Spleen (tissue), 7 donors: ENCODE results near the gene ADAMTS14.
"Not testable (repeated sequence)": the region's sequence is repeated elsewhere in the genome, so short reads cannot be mapped to it uniquely, and the experiment has no call there.

Source experiments
- POLR2A ChIP-seq, 3 donors: fragments of 450-650 bp; IDR thresholded peaks; one replicate each; pipeline ENCODE4 v1.5.1; 2017; ENCODE audit warnings: antibody characterized with exemption in 3 of 3, mild to moderate bottlenecking in 1 of 3
- POLR2AphosphoS5 ChIP-seq, 3 donors: sonication (generic); formaldehyde crosslinking; IDR thresholded peaks; one replicate each; pipeline ENCODE4 v1.5.1; 2017; ENCODE audit warnings: antibody characterized with exemption in 3 of 3
- TF ChIP-seq, protein P1 (sequence below), 11 experiments: fragments of 200-600 bp in 7 of 11; fragments of 450-650 bp in 4 of 11; sonication (generic) in 4 of 11; IDR thresholded peaks in 8 of 11; conservative IDR thresholded peaks in 3 of 11; 1 replicate in 7 of 11; 2 replicates in 4 of 11; pipeline versions ENCODE4 v1.4.0 to v1.8.0; 2016 to 2021; ENCODE audit warnings: antibody characterized with exemption in 11 of 11, inconsistent platforms in 4 of 11, mild to moderate bottlenecking in 1 of 11
- donor health status: DM: no; HTN: no; CAD: no; lungs with moderate emphysema.
- donor health status: DM: no; HTN: no; CAD: no.
- donor health status: DM: no; HTN: no; CAD: no.

DNA sequence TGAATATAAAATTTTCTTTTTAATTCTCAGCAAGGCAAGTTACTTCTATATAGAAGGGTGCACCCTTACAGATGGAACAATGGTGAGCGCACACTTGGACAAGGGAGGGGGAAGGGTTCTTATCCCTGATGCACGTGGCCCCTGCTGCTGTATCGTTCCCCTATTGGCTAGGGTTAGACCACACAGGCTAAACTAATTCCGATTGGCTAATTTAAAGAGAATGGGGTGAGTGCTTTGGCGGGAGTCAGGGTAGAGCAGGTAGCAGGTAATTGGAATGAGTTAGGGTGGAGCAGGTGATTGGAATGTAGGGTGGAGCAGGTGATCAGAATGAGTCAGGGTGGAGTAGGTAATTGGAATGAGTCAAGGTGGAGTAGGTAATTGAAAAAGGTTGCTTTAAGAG lies 37.8 kb upstream of the ADAMTS14 start:
- TF ChIP-seq, protein P1, sequence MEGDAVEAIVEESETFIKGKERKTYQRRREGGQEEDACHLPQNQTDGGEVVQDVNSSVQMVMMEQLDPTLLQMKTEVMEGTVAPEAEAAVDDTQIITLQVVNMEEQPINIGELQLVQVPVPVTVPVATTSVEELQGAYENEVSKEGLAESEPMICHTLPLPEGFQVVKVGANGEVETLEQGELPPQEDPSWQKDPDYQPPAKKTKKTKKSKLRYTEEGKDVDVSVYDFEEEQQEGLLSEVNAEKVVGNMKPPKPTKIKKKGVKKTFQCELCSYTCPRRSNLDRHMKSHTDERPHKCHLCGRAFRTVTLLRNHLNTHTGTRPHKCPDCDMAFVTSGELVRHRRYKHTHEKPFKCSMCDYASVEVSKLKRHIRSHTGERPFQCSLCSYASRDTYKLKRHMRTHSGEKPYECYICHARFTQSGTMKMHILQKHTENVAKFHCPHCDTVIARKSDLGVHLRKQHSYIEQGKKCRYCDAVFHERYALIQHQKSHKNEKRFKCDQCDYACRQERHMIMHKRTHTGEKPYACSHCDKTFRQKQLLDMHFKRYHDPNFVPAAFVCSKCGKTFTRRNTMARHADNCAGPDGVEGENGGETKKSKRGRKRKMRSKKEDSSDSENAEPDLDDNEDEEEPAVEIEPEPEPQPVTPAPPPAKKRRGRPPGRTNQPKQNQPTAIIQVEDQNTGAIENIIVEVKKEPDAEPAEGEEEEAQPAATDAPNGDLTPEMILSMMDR (IDR thresholded peaks at IDR 0.05 in 8 of 11, conservative IDR thresholded peaks at IDR 0.05 in 3 of 11) = not testable (repeated sequence)
- TF ChIP-seq POLR2A, POLR2AphosphoS5 (IDR thresholded peaks at IDR 0.05): not testable (repeated sequence)
